ENCODE measurements around the gene DNER.
"Not testable (repeated sequence)": the region's sequence is repeated elsewhere in the genome, so short reads cannot be mapped to it uniquely, and the experiment has no call there.

Gene DNER

GRCh38 chr2:229725716-229726574 lies 11.6 kb upstream of the DNER start:
- H2BK120ac ChIP-seq (ENCODE audit: insufficient read depth, low read length, poor library complexity) = no peak overlapping the region
- no peak overlapping the region for H3K14ac ChIP-seq (ENCODE audit: low read length)
- no peaks in the 10 kb centered on the region for H3K79me2 ChIP-seq (ENCODE audit: control insufficient read depth, insufficient read depth, low read length, poor library complexity)
- H2BK5ac ChIP-seq (ENCODE audit: low read depth, low read length, poor library complexity) = no peak overlapping the region
- H3K36me3 ChIP-seq (ENCODE audit: control insufficient read depth in 1 of 2, insufficient read depth in 2 of 2, low read length in 2 of 2) = no peaks in the 10 kb centered on the region
- H2BK12ac ChIP-seq (ENCODE audit: low read length) = no peak overlapping the region
- no peak overlapping the region for H4K91ac ChIP-seq (ENCODE audit: low read depth, low read length)
- H4K12ac ChIP-seq (ENCODE audit: low read depth, low read length) = no peak overlapping the region
- no peak overlapping the region for H3K23ac ChIP-seq (ENCODE audit: low read length)
- H2AFZ ChIP-seq (ENCODE audit: insufficient read depth, low read length, poor library complexity) = no peak overlapping the region
- no CpG with 5 or more reads among the region's 7 CpGs for WGBS (ENCODE audit: extremely low coverage, insufficient coverage, insufficient read length)
- H3K9me3 ChIP-seq (ENCODE audit: insufficient read depth, low read depth, low read length) = no peaks in the 10 kb centered on the region
- no peak overlapping the region for H2AK5ac ChIP-seq (ENCODE audit: low read length)
- no peak for DNase-seq
- no peak overlapping the region for H3K4ac ChIP-seq (ENCODE audit: low read depth, low read length)
- no peaks in the 10 kb centered on the region for H3K79me1 ChIP-seq (ENCODE audit: low read length)
- no peak overlapping the region for H3K4me2 ChIP-seq (ENCODE audit: low read length)
- H4K8ac ChIP-seq (ENCODE audit: low read depth, low read length) = no peak overlapping the region
- H3K18ac ChIP-seq (ENCODE audit: low read length) = no peak overlapping the region
- no peaks in the 10 kb centered on the region for H3K27me3 ChIP-seq (ENCODE audit: insufficient read depth, low read length)
- H3K9ac ChIP-seq (ENCODE audit: low read length) = no peak overlapping the region
- H3K4me1 ChIP-seq (ENCODE audit: control insufficient read depth in 1 of 2, insufficient read depth in 2 of 2, low read length in 2 of 2) = no peaks in the 10 kb centered on the region
- H3K4me3 ChIP-seq (ENCODE audit: low read depth, low read length) = no peak overlapping the region
- no peak overlapping the region for H3K27ac ChIP-seq (ENCODE audit: low read depth, low read length)

- not testable (repeated sequence) for H3K14ac ChIP-seq (ENCODE audit: low read length); H3K36me3 ChIP-seq (ENCODE audit: control insufficient read depth in 1 of 2, insufficient read depth in 2 of 2, low read length in 2 of 2); H3K4me2 ChIP-seq (ENCODE audit: low read length); H3K27ac ChIP-seq (ENCODE audit: low read depth, low read length); H4K8ac ChIP-seq (ENCODE audit: low read depth, low read length); H3K4me1 ChIP-seq (ENCODE audit: control insufficient read depth in 1 of 2, insufficient read depth in 2 of 2, low read length in 2 of 2); H3K9ac ChIP-seq (ENCODE audit: low read length); H4K91ac ChIP-seq (ENCODE audit: low read depth, low read length); H2BK120ac ChIP-seq (ENCODE audit: insufficient read depth, low read length, poor library complexity); H3K9me3 ChIP-seq (ENCODE audit: insufficient read depth, low read depth, low read length); H3K27me3 ChIP-seq (ENCODE audit: insufficient read depth, low read length); H2AFZ ChIP-seq (ENCODE audit: insufficient read depth, low read length, poor library complexity); H3K4me3 ChIP-seq (ENCODE audit: low read depth, low read length); H4K12ac ChIP-seq (ENCODE audit: low read depth, low read length); H3K79me1 ChIP-seq (ENCODE audit: low read length); DNase-seq; H2AK5ac ChIP-seq (ENCODE audit: low read length); H2BK5ac ChIP-seq (ENCODE audit: low read depth, low read length, poor library complexity); H3K18ac ChIP-seq (ENCODE audit: low read length); H3K79me2 ChIP-seq (ENCODE audit: control insufficient read depth, insufficient read depth, low read length, poor library complexity); H2BK12ac ChIP-seq (ENCODE audit: low read length); H3K23ac ChIP-seq (ENCODE audit: low read length); H3K4ac ChIP-seq (ENCODE audit: low read depth, low read length)
- no CpG with 5 or more reads among the region's 3 CpGs for WGBS (ENCODE audit: extremely low coverage, insufficient coverage, insufficient read length)
These were observed 8.8 kb upstream of the DNER start for GRCh38 chr2:229723192-229723591.

- Histone ChIP-seq H3K4me2 (ENCODE audit: low read length) (no peak overlapping the region), H3K4me3 (ENCODE audit: low read depth, low read length) (no peak overlapping the region), H2AK5ac (ENCODE audit: low read length) (no peak overlapping the region), H3K9me3 (ENCODE audit: insufficient read depth, low read depth, low read length) (no peaks in the 10 kb centered on the region), H2BK5ac (ENCODE audit: low read depth, low read length, poor library complexity) (no peak overlapping the region), H3K27me3 (ENCODE audit: insufficient read depth, low read length) (peaks cover 4% of the 10 kb centered on the region), H4K12ac (ENCODE audit: low read depth, low read length) (no peak overlapping the region), H4K8ac (ENCODE audit: low read depth, low read length) (no peak overlapping the region), H3K14ac (ENCODE audit: low read length) (no peak overlapping the region), H3K9ac (ENCODE audit: low read length) (no peak overlapping the region), H2BK120ac (ENCODE audit: insufficient read depth, low read length, poor library complexity) (no peak overlapping the region), H3K23ac (ENCODE audit: low read length) (no peak overlapping the region), H3K4me1 (ENCODE audit: control insufficient read depth in 1 of 2, insufficient read depth in 2 of 2, low read length in 2 of 2) (peaks cover 4% of the 10 kb centered on the region in 2 experiments), H2AFZ (ENCODE audit: insufficient read depth, low read length, poor library complexity) (no peak overlapping the region), H2BK12ac (ENCODE audit: low read length) (no peak overlapping the region), H3K18ac (ENCODE audit: low read length) (no peak overlapping the region), H3K27ac (ENCODE audit: low read depth, low read length) (no peak overlapping the region), H3K79me1 (ENCODE audit: low read length) (no peaks in the 10 kb centered on the region), H3K36me3 (ENCODE audit: control insufficient read depth in 1 of 2, insufficient read depth in 2 of 2, low read length in 2 of 2) (no peaks in the 10 kb centered on the region), H3K79me2 (ENCODE audit: control insufficient read depth, insufficient read depth, low read length, poor library complexity) (no peaks in the 10 kb centered on the region), H4K91ac (ENCODE audit: low read depth, low read length) (no peak overlapping the region), H3K4ac (ENCODE audit: low read depth, low read length) (no peak overlapping the region)
- DNase-seq = no peak
- WGBS (ENCODE audit: extremely low coverage, insufficient coverage, insufficient read length) = no CpG with 5 or more reads among the region's 3 CpGs
These were observed 5.7 kb upstream of the DNER start for GRCh38 chr2:229719926-229720647.

GRCh38 chr2:229718057-229718456 lies 3.7 kb upstream of the DNER start:
- H3K14ac ChIP-seq (ENCODE audit: low read length) = no peak overlapping the region
- H3K23ac ChIP-seq (ENCODE audit: low read length) = no peak overlapping the region
- H3K4me2 ChIP-seq (ENCODE audit: low read length) = no peak overlapping the region
- H2BK5ac ChIP-seq (ENCODE audit: low read depth, low read length, poor library complexity) = no peak overlapping the region
- no CpG with 5 or more reads among the region's 2 CpGs for WGBS (ENCODE audit: extremely low coverage, insufficient coverage, insufficient read length)
- H3K4me1 ChIP-seq (ENCODE audit: control insufficient read depth in 1 of 2, insufficient read depth in 2 of 2, low read length in 2 of 2) = peaks cover 8 to 14% of the 10 kb centered on the region in 2 experiments
- DNase-seq = no peak
- no peak overlapping the region for H3K18ac ChIP-seq (ENCODE audit: low read length)
- no peak overlapping the region for H2BK120ac ChIP-seq (ENCODE audit: insufficient read depth, low read length, poor library complexity)
- no peaks in the 10 kb centered on the region for H3K36me3 ChIP-seq (ENCODE audit: control insufficient read depth in 1 of 2, insufficient read depth in 2 of 2, low read length in 2 of 2)
- H2BK12ac ChIP-seq (ENCODE audit: low read length) = no peak overlapping the region
- no peak overlapping the region for H2AFZ ChIP-seq (ENCODE audit: insufficient read depth, low read length, poor library complexity)
- no peak overlapping the region for H4K8ac ChIP-seq (ENCODE audit: low read depth, low read length)
- H3K79me2 ChIP-seq (ENCODE audit: control insufficient read depth, insufficient read depth, low read length, poor library complexity) = no peaks in the 10 kb centered on the region
- no peaks in the 10 kb centered on the region for H3K79me1 ChIP-seq (ENCODE audit: low read length)
- H3K4me3 ChIP-seq (ENCODE audit: low read depth, low read length) = no peak overlapping the region
- H2AK5ac ChIP-seq (ENCODE audit: low read length) = no peak overlapping the region
- no peak overlapping the region for H4K12ac ChIP-seq (ENCODE audit: low read depth, low read length)
- H3K9me3 ChIP-seq (ENCODE audit: insufficient read depth, low read depth, low read length) = peaks cover 3% of the 10 kb centered on the region
- H3K27ac ChIP-seq (ENCODE audit: low read depth, low read length) = no peak overlapping the region
- H3K27me3 ChIP-seq (ENCODE audit: insufficient read depth, low read length) = peaks cover 21% of the 10 kb centered on the region
- H3K4ac ChIP-seq (ENCODE audit: low read depth, low read length) = no peak overlapping the region
- no peak overlapping the region for H4K91ac ChIP-seq (ENCODE audit: low read depth, low read length)
- no peak overlapping the region for H3K9ac ChIP-seq (ENCODE audit: low read length)

All from trophoblast cell (in vitro differentiated cells and primary cell).